Panc1 (cell line): ENCODE measurements around the gene KIRREL3.

Source experiments
- POLR2AphosphoS5 ChIP-seq: IDR thresholded peaks from 2 replicates; pipeline ENCODE4 v1.6.1; 2012; ENCODE audit warnings: mild to moderate bottlenecking, low read depth, low read length, moderate library complexity
- SIN3A ChIP-seq: IDR thresholded peaks from 2 replicates; pipeline ENCODE4 v1.6.1; 2012; ENCODE audit warnings: low read depth, mild to moderate bottlenecking, low read length, moderate library complexity, borderline replicate concordance; ENCODE audit not compliant: insufficient read depth
- TF ChIP-seq, protein P1 (sequence below): fragments of 450-650 bp; IDR thresholded peaks from 2 replicates; pipeline ENCODE4 v1.5.1; 2017; ENCODE audit warnings: mild to moderate bottlenecking

DNA sequence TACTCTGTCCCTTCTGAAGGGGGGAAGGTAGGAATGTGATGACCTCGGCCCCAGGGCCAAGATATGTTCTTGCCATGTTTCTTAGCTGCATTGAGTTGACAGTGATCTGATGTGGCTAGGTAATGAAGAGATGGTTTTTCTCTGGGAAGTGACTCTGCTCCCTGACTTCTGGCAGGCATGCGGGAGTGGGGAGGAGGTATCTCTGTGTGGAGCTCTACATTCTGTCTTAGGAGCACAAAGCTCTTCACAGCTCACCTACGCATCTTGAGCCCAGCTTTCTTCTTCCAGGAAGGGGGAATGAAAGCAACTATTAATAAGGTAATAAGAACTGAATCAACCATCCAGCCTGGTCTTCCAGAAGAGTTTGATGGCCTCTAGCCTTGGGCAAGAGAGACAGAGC lies 404.1 kb downstream of the KIRREL3 start:
- TF ChIP-seq POLR2AphosphoS5: no peak
- TF ChIP-seq, protein P1, sequence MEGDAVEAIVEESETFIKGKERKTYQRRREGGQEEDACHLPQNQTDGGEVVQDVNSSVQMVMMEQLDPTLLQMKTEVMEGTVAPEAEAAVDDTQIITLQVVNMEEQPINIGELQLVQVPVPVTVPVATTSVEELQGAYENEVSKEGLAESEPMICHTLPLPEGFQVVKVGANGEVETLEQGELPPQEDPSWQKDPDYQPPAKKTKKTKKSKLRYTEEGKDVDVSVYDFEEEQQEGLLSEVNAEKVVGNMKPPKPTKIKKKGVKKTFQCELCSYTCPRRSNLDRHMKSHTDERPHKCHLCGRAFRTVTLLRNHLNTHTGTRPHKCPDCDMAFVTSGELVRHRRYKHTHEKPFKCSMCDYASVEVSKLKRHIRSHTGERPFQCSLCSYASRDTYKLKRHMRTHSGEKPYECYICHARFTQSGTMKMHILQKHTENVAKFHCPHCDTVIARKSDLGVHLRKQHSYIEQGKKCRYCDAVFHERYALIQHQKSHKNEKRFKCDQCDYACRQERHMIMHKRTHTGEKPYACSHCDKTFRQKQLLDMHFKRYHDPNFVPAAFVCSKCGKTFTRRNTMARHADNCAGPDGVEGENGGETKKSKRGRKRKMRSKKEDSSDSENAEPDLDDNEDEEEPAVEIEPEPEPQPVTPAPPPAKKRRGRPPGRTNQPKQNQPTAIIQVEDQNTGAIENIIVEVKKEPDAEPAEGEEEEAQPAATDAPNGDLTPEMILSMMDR: no peak
- TF ChIP-seq SIN3A: no peak
